Stimulated activated CD4-positive, alpha-beta T cell treated with anti-CD3 and anti-CD28 coated beads, Interleukin-1b, Interleukin-23, amount 100 ng/mL, for 24 hours (primary cell): ENCODE measurements around the gene ZNF28.
"Not testable (repeated sequence)": the region's sequence is repeated elsewhere in the genome, so short reads cannot be mapped to it uniquely, and the experiment has no call there.

Source experiments
- DNase-seq, 4 experiments: peaks; one replicate each; pipeline ENCODE4 v3.0.0-alpha.2; 2020; ENCODE audit warnings: low read depth in 4 of 4, low spot score in 1 of 4

Gene ZNF28

GRCh38 chr19:52821204-52821960 is at the start of gene ZNF28:
ZNF28 (minus strand) TSS chr19:52821633; CDS start chr19:52817958, 3,675 bp downstream.
- DNase-seq: peak in 3 of 4 experiments; percentile 13 to 45 (median 40)

GRCh38 chr19:52868031-52868430 is 46.6 kb upstream of the ZNF28 start:
- not testable (repeated sequence) for DNase-seq

- peak; percentile 42 to 53 (median 47) for DNase-seq
Observed at GRCh38 chr19:52857378-52858191, 36.2 kb upstream of the ZNF28 start, which contains the start of gene ZNF468. ZNF468 (minus strand) TSS chr19:52857619; CDS start chr19:52854272, 3,347 bp downstream.

- not testable (repeated sequence) for DNase-seq
Observed at GRCh38 chr19:52856540-52857377, 35.3 kb upstream of the ZNF28 start.

- not testable (repeated sequence) for DNase-seq
Observed at GRCh38 chr19:52847352-52847751, 25.9 kb upstream of the ZNF28 start.

- DNase-seq: not testable (repeated sequence)
Observed at GRCh38 chr19:52840825-52841465, 19.5 kb upstream of the ZNF28 start.

- DNase-seq: not testable (repeated sequence)
Observed at GRCh38 chr19:52834289-52834688, 12.9 kb upstream of the ZNF28 start.

- DNase-seq: not testable (repeated sequence)
Observed at GRCh38 chr19:52833541-52833940, 12.1 kb upstream of the ZNF28 start.

- not testable (repeated sequence) for DNase-seq
Observed at GRCh38 chr19:52829866-52830265, 8.4 kb upstream of the ZNF28 start.

GRCh38 chr19:52825765-52826164 is 4.3 kb upstream of the ZNF28 start:
- no peak for DNase-seq

GRCh38 chr19:52823676-52824075 is 2.2 kb upstream of the ZNF28 start:
- DNase-seq: no peak

GRCh38 chr19:52820472-52821203 is 795 bp downstream of the ZNF28 start:
- peak in 1 of 4 experiments; percentile 10 for DNase-seq

GRCh38 chr19:52809801-52810200 is 11.6 kb downstream of the ZNF28 start:
- no peak for DNase-seq

GRCh38 chr19:52799950-52800640 is 21.3 kb downstream of the ZNF28 start:
- DNase-seq: not testable (repeated sequence)

GRCh38 chr19:52789440-52789839 is 32.0 kb downstream of the ZNF28 start:
- DNase-seq: no peak

- peak; percentile 26 to 75 (median 56) for DNase-seq
Observed at GRCh38 chr19:52786464-52787354, 34.7 kb downstream of the ZNF28 start, which contains the start of gene ZNF600. ZNF600 (minus strand) TSS chr19:52786791; CDS start chr19:52778888, 7,903 bp downstream.

GRCh38 chr19:52786078-52786463 is 35.4 kb downstream of the ZNF28 start:
- DNase-seq: no peak

GRCh38 chr19:52785506-52785905 is 35.9 kb downstream of the ZNF28 start:
- no peak for DNase-seq
